Activated B cell treated with CpG ODN at 0.5 μM for 24 hours (primary cell): ENCODE results near the gene HERC3. TPM values are rescaled to one million over a fixed set of nuclear protein-coding genes. Genes with fewer than 3 reads are reported as not detected.

Experiments used
- ATAC-seq: fragments of 200-7000 bp; cut with Tn5 transposase; one replicate; pipeline ENCODE4 v1.10.0; 2021; ENCODE audit warnings: low read depth, mild to moderate bottlenecking, moderate library complexity
- CTCF ChIA-PET: fragments of 350-600 bp; sonication (Branson Sonifier 250); formaldehyde crosslinking; loops from one replicate; lab custom pipeline; 2021; ENCODE audit warnings: antibody characterized with exemption; lab: Charles Lee
- POLR2A ChIA-PET: fragments of 350-600 bp; sonication (Branson Sonifier 250); formaldehyde crosslinking; loops from one replicate; lab custom pipeline; 2021; ENCODE audit warnings: antibody characterized with exemption; lab: Charles Lee
- DNase-seq: peaks from one replicate; pipeline ENCODE4 v3.0.0; 2022
- H3K27ac Mint-ChIP-seq: one replicate; pipeline ENCODE4 v1.8.0; 2020; ENCODE audit warnings: mixed read lengths
- H3K27me3 Mint-ChIP-seq: one replicate; pipeline ENCODE4 v1.8.0; 2021; ENCODE audit warnings: mixed read lengths
- H3K36me3 Mint-ChIP-seq: one replicate; pipeline ENCODE4 v1.8.0; 2021; ENCODE audit warnings: low read depth, mixed read lengths
- H3K4me1 Mint-ChIP-seq: one replicate; pipeline ENCODE4 v1.8.0; 2021; ENCODE audit warnings: mixed read lengths
- H3K4me3 Mint-ChIP-seq: one replicate; pipeline ENCODE4 v1.8.0; 2020; ENCODE audit warnings: mild to moderate bottlenecking, mixed read lengths
- H3K9me3 Mint-ChIP-seq: one replicate; pipeline ENCODE4 v1.8.0; 2020; ENCODE audit warnings: mixed read lengths
- CTCF ChIP-seq: fragments of 200-600 bp; IDR thresholded peaks from one replicate; pipeline ENCODE4 v1.8.0; 2022; ENCODE audit warnings: antibody characterized with exemption, mild to moderate bottlenecking
- intact Hi-C: fragments of 100-400 bp; cut with micrococcal nuclease; formaldehyde crosslinking; loops from one replicate; pipeline ENCODE4 v1.15.1; 2024
- total RNA-seq: library from RNA; stranded (reverse); gene quantifications from 2 replicates; pipeline ENCODE4 v1.2.3, GENCODE V29; 2022

The HERC3 gene
- total RNA-seq, 1 donor from 2014 or later = 27.5 TPM

GRCh38 chr4:88621763-88622327 lies 29.6 kb downstream of the HERC3 start:
- Mint-ChIP-seq H3K27ac (no peak overlapping the region), H3K36me3 (peaks cover 54% of the 10 kb centered on the region), H3K4me3 (no peak overlapping the region), H3K27me3 (no peaks in the 10 kb centered on the region), H3K9me3 (peaks cover 13% of the 10 kb centered on the region), H3K4me1 (peaks cover 42% of the 10 kb centered on the region)
- no peak for DNase-seq
- no peak for TF ChIP-seq CTCF
- no peak for ATAC-seq
- CTCF ChIA-PET = no interaction called here
- intact Hi-C loops = no loop called here
- POLR2A ChIA-PET = no interaction called here

DNA sequence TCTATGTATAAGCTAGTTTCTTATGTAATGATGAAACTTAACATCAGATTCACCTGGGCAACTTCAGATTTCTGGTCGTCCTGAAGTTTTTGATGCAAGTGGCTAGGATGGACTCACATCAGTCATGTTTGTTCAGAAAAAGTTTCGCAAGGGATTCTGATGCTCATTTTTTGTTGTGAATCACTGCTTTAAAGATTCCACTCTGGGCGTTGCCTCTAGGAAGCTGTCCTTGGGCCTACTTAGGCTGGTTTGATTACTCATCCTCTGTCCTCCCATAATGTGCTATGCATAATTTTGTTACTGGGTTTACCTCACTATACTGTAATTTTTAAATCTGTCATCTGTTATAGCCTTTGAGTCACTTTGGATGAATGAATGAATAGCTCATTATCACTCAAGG lies 30.8 kb downstream of the HERC3 start:
- Mint-ChIP-seq H3K27ac (no peak overlapping the region), H3K4me3 (no peak overlapping the region), H3K36me3 (peaks cover 54% of the 10 kb centered on the region), H3K4me1 (peaks cover 32% of the 10 kb centered on the region), H3K27me3 (no peaks in the 10 kb centered on the region), H3K9me3 (peaks cover 13% of the 10 kb centered on the region)
- CTCF ChIA-PET = no interaction called here
- intact Hi-C loops = no loop called here
- no peak for ATAC-seq
- TF ChIP-seq CTCF = no peak
- no peak for DNase-seq
- POLR2A ChIA-PET = no interaction called here

DNA sequence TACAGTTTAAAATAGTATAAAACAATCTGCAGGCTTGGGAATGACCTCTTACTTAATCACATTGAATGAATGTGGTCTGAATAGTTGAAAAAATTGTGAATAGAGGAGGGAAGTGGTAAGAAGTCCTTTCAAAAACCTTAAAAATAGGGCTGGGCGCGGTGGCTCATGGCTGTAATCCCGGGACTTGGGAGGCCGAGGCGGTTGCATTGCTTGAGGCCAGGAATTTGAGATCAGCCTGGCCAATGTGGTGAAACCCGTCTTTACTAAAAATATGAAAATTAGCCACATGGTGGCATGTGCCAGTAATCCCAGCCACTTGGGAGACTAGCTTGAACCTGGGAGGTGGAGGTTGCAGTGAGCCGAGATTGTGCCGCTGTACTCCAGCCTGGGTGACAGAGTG lies 36.5 kb downstream of the HERC3 start:
- CTCF ChIA-PET = no interaction called here
- intact Hi-C loops = no loop called here
- Mint-ChIP-seq H3K36me3 (peaks cover 46% of the 10 kb centered on the region), H3K4me3 (no peak overlapping the region), H3K27ac (no peak overlapping the region), H3K27me3 (no peaks in the 10 kb centered on the region), H3K4me1 (peaks cover 15% of the 10 kb centered on the region), H3K9me3 (peaks cover 25% of the 10 kb centered on the region)
- DNase-seq = no peak
- no peak for ATAC-seq
- TF ChIP-seq CTCF = no peak
- POLR2A ChIA-PET = no interaction called here

GRCh38 chr4:88629826-88630225 lies 37.5 kb downstream of the HERC3 start:
- peaks cover 36% of the 10 kb centered on the region for H3K36me3 Mint-ChIP-seq
- CTCF ChIA-PET = no interaction called here
- intact Hi-C loops = no loop called here

GRCh38 chr4:88630756-88631155 lies 38.5 kb downstream of the HERC3 start:
- intact Hi-C loops = no loop called here
- Mint-ChIP-seq H3K36me3 (peaks cover 31% of the 10 kb centered on the region), H3K9me3 (peaks cover 25% of the 10 kb centered on the region), H3K27ac (no peak overlapping the region), H3K27me3 (no peaks in the 10 kb centered on the region), H3K4me3 (no peak overlapping the region), H3K4me1 (peaks cover 15% of the 10 kb centered on the region)
- POLR2A ChIA-PET = no interaction called here
- ATAC-seq (no peak), DNase-seq (no peak)
- TF ChIP-seq CTCF = no peak
- CTCF ChIA-PET = no interaction called here

More at GRCh38 chr4:88629826-88630225, 37.5 kb downstream of the HERC3 start:
- ATAC-seq (no peak), DNase-seq (no peak)
- Mint-ChIP-seq H3K27ac (no peak overlapping the region), H3K4me3 (no peak overlapping the region), H3K9me3 (peaks cover 20% of the 10 kb centered on the region), H3K27me3 (no peaks in the 10 kb centered on the region), H3K4me1 (peaks cover 15% of the 10 kb centered on the region)
- POLR2A ChIA-PET = no interaction called here
- TF ChIP-seq CTCF = no peak
